GM18858 (cell line): Measurements from ENCODE around the gene CDC42SE2.
A peak's percentile ranks its signal among the peaks of the same experiment; 100 is the strongest.
"Not testable (repeated sequence)": the region's sequence is repeated elsewhere in the genome, so short reads cannot be mapped to it uniquely, and the experiment has no call there.

ENCODE experiments used
- ATAC-seq: cut with Tn5 transposase; IDR thresholded peaks from one replicate; pipeline ENCODE4 v1.9.1; 2021; ENCODE audit not compliant: unreplicated experiment

CDC42SE2 gene

GRCh38 chr5:131316822-131317221 lies 53.0 kb downstream of the CDC42SE2 start:
- no peak for ATAC-seq

GRCh38 chr5:131318455-131318854 lies 54.6 kb downstream of the CDC42SE2 start:
- ATAC-seq = no peak

- ATAC-seq = no peak
Observed at GRCh38 chr5:131321066-131321465, 57.2 kb downstream of the CDC42SE2 start.

- ATAC-seq = no peak
Observed at GRCh38 chr5:131322926-131323325, 59.1 kb downstream of the CDC42SE2 start.

- ATAC-seq = no peak
Observed at GRCh38 chr5:131323378-131323777, 59.5 kb downstream of the CDC42SE2 start.

GRCh38 chr5:131324303-131324702 lies 60.5 kb downstream of the CDC42SE2 start:
- no peak for ATAC-seq

- ATAC-seq = no peak
Observed at GRCh38 chr5:131328536-131329285, 64.9 kb downstream of the CDC42SE2 start.

- no peak for ATAC-seq
Observed at GRCh38 chr5:131329286-131329560, 65.4 kb downstream of the CDC42SE2 start.

- ATAC-seq = no peak
Observed at GRCh38 chr5:131330031-131330430, 66.2 kb downstream of the CDC42SE2 start.

- not testable (repeated sequence) for ATAC-seq
Observed at GRCh38 chr5:131335756-131336155, 71.9 kb downstream of the CDC42SE2 start.

GRCh38 chr5:131336801-131337200 lies 72.9 kb downstream of the CDC42SE2 start:
- ATAC-seq = not testable (repeated sequence)

GRCh38 chr5:131337240-131338050 lies 73.6 kb downstream of the CDC42SE2 start:
- not testable (repeated sequence) for ATAC-seq

GRCh38 chr5:131338051-131338453 lies 74.2 kb downstream of the CDC42SE2 start:
- no peak for ATAC-seq

- ATAC-seq = not testable (repeated sequence)
Observed at GRCh38 chr5:131344288-131344687, 80.4 kb downstream of the CDC42SE2 start.

- not testable (repeated sequence) for ATAC-seq
Observed at GRCh38 chr5:131346204-131346603, 82.4 kb downstream of the CDC42SE2 start.

- ATAC-seq = no peak
Observed at GRCh38 chr5:131353991-131354390, 90.1 kb downstream of the CDC42SE2 start.

- ATAC-seq = no peak
Observed at GRCh38 chr5:131355971-131356528, 92.2 kb downstream of the CDC42SE2 start.

GRCh38 chr5:131356619-131357018 lies 92.8 kb downstream of the CDC42SE2 start:
- ATAC-seq = no peak

GRCh38 chr5:131357739-131358561 lies 94.1 kb downstream of the CDC42SE2 start:
- peak; percentile 48 for ATAC-seq

- no peak for ATAC-seq
Observed at GRCh38 chr5:131361677-131362315, 97.9 kb downstream of the CDC42SE2 start.
